ENCODE measurements around the gene BLCAP.
"Not testable (repeated sequence)": the region's sequence is repeated elsewhere in the genome, so short reads cannot be mapped to it uniquely, and the experiment has no call there.

BLCAP gene

GRCh38 chr20:37554721-37555298 lies 27.1 kb upstream of the BLCAP start:
- DNase-seq = not testable (repeated sequence)

- DNase-seq = no peak
Observed at GRCh38 chr20:37552415-37552814, 24.7 kb upstream of the BLCAP start.

- not testable (repeated sequence) for DNase-seq
Observed at GRCh38 chr20:37551660-37552059, 24.0 kb upstream of the BLCAP start.

- DNase-seq = not testable (repeated sequence)
Observed at GRCh38 chr20:37550101-37550920, 22.6 kb upstream of the BLCAP start.

GRCh38 chr20:37547912-37548311 lies 20.2 kb upstream of the BLCAP start:
- DNase-seq = no peak

- DNase-seq = no peak
Observed at GRCh38 chr20:37545516-37545915, 17.8 kb upstream of the BLCAP start.

GRCh38 chr20:37544386-37544785 lies 16.7 kb upstream of the BLCAP start:
- DNase-seq = no peak

GRCh38 chr20:37543828-37544227 lies 16.2 kb upstream of the BLCAP start:
- no peak for DNase-seq

- DNase-seq = no peak
Observed at GRCh38 chr20:37542281-37542680, 14.6 kb upstream of the BLCAP start.

- DNase-seq = no peak
Observed at GRCh38 chr20:37541326-37541725, 13.7 kb upstream of the BLCAP start.

- not testable (repeated sequence) for DNase-seq
Observed at GRCh38 chr20:37540838-37541237, 13.2 kb upstream of the BLCAP start.

- no peak for DNase-seq
Observed at GRCh38 chr20:37540001-37540400, 12.3 kb upstream of the BLCAP start.

GRCh38 chr20:37539424-37539823 lies 11.7 kb upstream of the BLCAP start:
- no peak for DNase-seq

GRCh38 chr20:37538003-37538402 lies 10.3 kb upstream of the BLCAP start:
- no peak for DNase-seq

GRCh38 chr20:37537505-37537904 lies 9.8 kb upstream of the BLCAP start:
- DNase-seq = no peak

- DNase-seq = no peak
Observed at GRCh38 chr20:37535443-37536132, 7.9 kb upstream of the BLCAP start.

- peak in 1 of 2 donors; percentile 57 for DNase-seq
Observed at GRCh38 chr20:37534401-37535157, 6.9 kb upstream of the BLCAP start.

GRCh38 chr20:37533154-37533715 lies 5.6 kb upstream of the BLCAP start:
- DNase-seq = no peak

GRCh38 chr20:37531856-37532255 lies 4.2 kb upstream of the BLCAP start:
- DNase-seq = no peak

GRCh38 chr20:37530696-37531095 lies 3.0 kb upstream of the BLCAP start:
- DNase-seq = no peak

- no peak for DNase-seq
Observed at GRCh38 chr20:37529968-37530600, 2.4 kb upstream of the BLCAP start.

- no peak for DNase-seq
Observed at GRCh38 chr20:37529214-37529967, 1.7 kb upstream of the BLCAP start.
